HPDE6-E6E7 (cell line): Measurements from ENCODE around the gene IRF1.

Source experiments
- DNase-seq: peaks from one replicate; pipeline ENCODE4 v3.0.0; 2011; ENCODE audit warnings: missing footprints; ENCODE audit errors: extremely low spot score

IRF1 gene

DNA sequence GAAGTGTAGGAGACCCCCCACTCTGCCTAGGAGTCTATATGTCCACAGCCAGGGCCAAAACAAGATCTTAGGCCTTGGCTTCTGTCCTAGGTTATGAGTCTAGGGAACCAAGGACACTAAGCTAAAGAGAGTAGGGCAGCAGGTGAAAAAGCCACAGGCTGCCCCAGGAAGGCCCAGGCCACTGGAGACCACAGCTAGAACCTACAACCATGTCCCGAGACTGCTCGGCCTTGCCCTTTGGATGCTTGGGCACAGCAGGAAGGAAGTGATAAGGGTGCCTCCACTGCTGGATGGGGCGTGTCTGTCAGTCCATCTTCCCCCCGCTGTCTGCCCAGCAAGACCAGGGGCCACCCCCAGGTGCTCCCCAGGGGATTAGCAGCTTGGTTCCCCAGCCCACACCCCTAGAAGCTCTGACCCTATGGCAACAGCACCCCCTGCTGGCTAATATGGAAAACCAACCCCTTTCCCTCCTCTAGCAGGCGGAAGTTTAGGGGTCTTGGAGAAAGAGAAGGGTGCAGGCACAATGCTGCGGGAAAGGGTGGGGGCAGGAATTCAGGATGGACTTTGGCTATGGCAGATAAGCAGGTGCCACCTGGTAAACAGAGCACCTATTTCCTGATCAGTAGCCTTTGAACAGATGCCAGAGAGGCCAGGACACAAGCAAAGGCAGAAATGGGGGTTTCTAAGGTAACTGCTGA, 10.5 kb upstream of the IRF1 start:
- DNase-seq: no peak

GRCh38 chr5:132500244-132500930, 9.8 kb upstream of the IRF1 start:
- DNase-seq: no peak

GRCh38 chr5:132499440-132500243, 9.1 kb upstream of the IRF1 start:
- no peak for DNase-seq

DNA sequence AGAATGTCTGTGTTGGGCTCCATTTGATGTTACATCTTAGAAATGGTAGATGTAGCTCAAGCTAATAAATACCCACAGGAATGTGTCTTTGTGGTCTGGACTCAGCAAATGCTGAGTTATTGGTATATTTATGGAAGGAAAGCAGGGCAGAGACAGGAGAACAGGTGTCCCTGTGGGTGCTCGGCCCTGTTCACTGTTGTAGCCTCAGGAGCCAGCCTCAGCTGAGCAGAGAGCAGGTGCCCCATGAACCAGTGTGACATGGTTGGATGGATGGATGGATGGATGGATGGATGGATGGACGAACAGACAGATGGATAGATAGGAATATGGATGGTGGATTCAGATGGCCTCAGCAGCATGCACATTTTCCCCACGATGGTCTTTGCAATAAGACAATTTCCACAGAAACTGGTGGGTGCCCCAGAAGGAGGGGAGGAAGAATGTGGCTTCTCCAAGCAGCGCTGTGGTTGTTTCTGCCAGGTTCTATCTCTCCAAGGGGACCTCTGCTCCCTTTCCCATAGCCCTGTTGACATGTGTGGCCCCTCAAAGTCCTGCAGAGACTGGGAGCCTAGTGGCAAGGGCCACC, 8.2 kb upstream of the IRF1 start:
- DNase-seq: no peak

- DNase-seq: no peak
Measured at GRCh38 chr5:132498152-132498551, 7.6 kb upstream of the IRF1 start.

DNA sequence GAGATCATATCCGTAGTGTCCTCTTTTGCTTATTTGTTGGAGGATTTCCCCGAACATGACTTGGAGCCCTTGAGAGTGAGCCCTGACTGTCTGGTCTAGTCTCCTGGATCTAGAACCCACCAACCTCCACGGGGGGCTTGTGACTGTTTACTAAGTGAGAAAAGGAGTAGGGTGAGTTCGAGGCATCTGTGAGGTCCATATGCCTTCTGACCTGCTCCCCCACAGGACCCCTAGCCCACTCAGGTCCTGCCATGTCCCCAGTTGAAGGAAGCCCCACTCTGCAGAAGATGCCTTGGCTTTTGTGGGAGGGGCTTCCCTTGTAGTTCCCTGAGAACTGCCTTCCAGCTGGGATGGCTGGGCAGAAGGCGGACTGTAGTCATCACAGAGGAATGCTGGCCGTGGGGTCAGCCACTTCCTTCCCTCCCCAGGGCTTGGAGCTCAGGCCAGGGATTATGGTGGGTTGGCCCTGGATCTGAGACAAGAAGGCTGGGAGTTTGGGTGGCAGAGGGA, 7.0 kb upstream of the IRF1 start:
- DNase-seq: peak; percentile 76

DNA sequence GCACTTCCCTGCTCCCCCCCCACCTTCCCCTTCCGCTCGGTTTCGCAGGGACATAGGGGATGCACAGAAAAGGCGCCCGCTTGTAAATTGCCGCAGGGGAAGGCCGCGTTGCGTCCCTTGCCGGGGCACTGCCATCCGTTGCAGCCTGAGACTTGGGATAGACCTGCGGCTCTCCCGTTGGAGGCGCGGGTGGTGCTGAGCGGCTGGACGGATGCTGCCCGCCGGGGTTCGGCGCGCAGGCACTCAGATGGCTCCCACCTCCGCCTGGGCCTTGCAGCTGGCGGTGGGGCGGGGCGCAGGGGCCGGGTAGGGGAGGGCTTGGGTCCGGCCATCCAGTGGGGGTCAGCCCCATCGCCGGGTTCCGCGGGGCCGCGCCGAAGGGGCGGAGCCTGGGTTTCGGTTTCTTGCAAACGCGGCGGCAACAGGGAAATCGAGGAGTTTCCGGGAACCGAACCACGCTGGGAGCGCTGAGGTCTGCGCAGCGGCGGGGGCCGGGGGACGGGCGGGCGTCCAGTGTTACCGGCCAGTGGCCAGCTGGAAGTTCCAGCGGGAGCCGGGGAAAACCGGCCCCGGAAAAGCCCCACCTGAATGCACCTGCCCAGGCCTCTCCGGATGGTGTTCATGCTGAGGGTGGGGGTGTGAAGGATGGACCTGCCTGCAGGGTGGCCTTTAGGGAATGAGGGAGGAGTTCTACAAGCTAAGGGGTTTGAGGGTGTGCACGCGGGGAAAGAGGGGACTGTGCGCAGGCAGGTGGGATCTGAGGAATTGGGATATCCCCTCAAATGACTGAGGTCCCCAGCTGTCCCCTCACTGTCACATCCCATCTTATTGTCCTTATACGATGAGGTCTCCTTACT, 6.3 kb upstream of the IRF1 start:
- no peak for DNase-seq

DNA sequence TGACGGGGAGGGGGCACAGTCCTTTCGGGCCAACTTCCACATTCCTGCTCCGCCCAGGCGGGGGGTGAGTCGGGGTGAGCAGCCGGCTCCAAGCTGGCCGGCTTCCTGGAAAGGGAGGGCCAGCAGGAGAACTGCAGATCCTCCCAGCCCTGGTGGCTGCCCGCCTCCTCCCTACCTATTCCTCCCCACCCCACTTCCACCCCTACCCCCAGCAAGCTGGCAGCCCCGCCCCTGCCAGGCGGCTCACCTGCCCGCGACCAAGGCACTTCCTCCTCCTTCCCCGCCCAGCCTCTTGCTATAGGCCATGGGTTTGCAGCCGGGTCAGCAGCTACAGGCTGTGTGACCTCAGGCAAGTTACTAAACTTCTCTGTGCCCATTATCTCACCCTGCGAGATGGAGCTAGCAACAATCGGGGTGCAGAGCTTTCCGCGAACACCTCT, 5.6 kb upstream of the IRF1 start:
- DNase-seq: peak; percentile 90

GRCh38 chr5:132495667-132496190, 5.2 kb upstream of the IRF1 start:
- DNase-seq: no peak

- DNase-seq: no peak
Measured at GRCh38 chr5:132493821-132494220, 3.2 kb upstream of the IRF1 start.

DNA sequence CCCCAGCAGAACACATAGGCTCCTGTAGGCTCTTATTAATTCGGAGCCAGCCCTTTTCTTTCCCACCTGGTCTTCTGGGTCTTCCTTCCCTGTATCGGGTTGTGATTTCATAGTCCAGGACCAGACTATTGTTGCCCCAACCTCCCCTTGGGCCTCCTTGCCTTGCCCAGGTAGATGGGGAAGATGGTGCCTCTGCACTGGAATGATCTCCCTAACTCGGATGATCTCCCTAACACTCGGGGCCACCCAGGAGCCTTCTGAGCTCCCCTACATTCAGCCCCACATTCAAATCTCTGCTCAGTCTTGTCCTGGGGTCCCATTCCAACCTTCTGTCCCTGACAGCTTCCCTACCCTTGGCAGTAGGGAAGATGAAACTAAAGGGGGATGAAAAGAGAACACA, 2.7 kb upstream of the IRF1 start:
- no peak for DNase-seq

GRCh38 chr5:132492386-132493125, 2.0 kb upstream of the IRF1 start:
- DNase-seq: no peak

DNA sequence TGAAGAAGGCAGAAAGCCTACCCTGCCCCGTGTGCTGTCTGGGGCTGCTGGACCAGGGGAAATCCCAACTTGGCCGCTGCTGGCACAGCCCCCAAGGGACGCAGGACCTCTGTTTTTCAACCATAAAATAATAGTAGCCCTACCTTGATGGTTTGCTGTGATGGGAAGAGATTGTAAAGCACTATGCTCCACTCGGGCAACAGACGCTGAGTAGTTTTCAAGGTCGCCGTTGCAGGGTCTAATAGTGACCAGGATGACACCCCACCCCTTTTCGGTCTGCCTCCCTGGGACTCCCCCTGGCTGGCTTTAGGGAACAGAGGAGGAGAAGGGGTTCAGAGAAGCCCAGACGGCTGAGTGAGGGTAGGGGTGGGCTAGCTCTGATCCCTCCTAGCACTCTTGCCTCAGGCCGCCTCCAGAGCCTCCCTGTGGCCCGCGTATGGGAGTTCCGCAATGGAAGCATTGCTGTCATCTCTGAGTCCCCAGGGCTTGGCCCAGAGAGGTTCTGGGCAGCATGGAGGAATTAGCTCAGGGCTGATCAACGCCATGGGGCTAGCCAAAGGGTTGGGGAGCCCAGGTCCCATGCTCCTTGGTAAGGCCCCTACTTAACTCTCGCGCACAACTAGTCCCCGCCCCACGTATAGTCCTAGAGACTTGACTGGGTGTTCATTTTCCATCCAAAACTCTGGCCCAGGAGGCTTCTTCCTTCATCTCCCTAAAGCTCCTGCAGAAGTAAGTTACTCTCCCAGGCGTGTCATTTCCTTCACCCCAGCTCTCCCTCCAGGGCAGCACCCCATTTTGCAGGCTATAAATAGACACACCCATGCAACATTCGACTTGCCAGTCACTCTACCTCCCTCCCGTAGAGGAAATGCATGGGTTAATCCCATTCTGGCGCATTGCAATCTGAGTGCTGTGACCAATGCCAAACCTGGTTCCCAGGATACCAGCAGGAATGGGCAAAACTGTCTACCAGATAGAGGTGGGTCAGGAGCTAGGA, 1.1 kb upstream of the IRF1 start:
- DNase-seq: no peak

DNA sequence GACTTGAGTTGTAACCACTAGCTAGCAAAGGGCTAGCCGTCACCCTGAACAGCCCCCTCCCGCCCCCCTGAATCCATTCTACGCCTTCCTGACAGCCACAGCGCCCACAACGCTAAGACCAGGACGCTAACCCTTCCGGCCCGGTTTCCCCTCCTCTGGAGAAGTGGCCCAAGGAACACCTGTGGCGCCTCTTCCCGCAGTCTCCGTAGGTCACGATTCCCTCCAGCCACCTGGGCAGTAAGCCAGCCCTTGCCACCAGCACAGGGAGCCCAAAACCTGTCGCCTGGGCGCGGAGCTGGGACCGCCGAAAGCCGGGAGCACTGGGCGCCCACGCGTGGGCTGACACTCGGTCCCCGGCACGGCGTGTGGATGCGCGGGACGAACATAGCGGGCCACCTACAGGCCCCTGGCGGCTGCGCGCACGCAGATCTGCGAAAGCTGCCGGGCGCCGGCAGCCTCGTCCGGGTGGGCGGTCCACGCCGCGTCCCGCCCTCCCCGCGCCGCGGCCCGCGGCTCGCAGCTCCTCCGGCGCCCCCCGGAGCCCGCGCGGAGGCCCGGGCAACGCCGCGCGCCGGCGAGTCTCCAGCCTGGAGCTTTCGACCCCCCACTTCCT, 596 bp downstream of the IRF1 start:
- DNase-seq: no peak

- DNase-seq: no peak
Measured at GRCh38 chr5:132489051-132489770, 1.4 kb downstream of the IRF1 start.

GRCh38 chr5:132488590-132488989, 2.0 kb downstream of the IRF1 start:
- DNase-seq: no peak

- DNase-seq: no peak
Measured at GRCh38 chr5:132487841-132488555, 2.6 kb downstream of the IRF1 start.
